NCI-H446 treated with DMSO at 0.1 percent for 48 hours (cell line): ENCODE results near the gene S100A12.

ENCODE experiments used
- DNase-seq: peaks from one replicate; lab custom pipeline; 2025; lab: John Stamatoyannopoulos, UW

Gene S100A12

DNA sequence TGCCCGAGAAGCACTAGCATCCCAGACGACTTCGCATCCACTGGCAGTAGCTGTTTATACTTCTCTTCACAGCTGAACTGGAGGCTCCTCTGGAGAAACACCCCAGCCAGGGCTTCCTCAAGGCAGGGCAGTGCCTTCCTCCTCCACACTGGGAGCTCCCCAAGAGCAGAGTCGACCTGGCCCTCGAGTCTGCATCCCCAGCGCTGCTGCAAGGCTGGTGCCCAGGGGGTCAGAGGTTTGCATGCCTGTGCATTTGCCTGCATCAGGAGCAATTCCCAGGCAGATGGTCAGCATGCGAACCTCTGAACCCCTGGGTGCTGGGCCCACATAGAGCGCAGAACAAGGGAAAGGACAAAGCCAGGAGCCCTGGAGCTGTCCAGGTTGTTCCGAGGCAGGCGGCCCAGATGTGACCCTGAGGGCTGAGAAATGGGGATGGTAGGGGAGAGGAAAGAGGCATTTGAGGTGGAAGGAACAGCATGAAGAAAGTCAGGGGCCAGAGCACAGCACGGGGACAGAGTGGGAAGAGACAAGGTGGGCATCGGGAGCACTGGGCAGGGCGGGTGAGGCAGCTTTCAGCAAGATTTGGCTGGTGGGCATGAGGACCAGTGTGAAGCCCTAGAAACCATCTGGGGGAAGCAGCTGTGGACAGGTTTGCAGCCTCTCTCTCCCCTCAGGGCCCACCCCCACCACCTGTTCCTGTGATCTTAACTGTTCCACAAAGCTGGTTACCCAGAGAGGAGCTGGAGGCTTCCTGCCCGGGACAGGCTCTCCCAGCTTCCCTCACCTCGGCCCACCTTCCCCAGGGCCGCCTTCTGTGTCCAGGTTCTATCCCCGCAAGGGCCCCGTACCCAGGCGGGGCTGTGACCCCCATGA, 21.9 kb upstream of the S100A12 start:
- DNase-seq, result no peak

GRCh38 chr1:153396461-153396860, 21.0 kb upstream of the S100A12 start:
- DNase-seq, result no peak

DNA sequence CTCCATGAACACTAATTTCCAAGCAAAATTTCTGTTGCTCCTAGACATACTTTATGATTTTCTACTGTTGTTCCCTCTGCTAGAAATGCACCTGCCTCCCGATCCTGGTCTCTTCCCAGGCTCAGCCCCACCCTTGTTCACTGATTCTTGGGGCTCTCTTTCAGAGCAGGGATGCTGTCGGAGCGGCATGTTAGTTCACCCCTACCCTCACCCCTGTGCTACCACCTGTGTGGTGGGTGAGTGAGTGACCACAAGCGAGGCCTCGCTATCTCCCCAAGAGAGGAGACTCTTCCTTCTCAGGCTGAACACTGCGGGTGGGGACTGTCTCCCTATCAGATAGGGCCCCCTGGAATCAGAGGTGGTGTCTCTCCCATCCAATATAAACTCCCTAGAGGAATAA, 20.4 kb upstream of the S100A12 start:
- DNase-seq, result no peak

DNA sequence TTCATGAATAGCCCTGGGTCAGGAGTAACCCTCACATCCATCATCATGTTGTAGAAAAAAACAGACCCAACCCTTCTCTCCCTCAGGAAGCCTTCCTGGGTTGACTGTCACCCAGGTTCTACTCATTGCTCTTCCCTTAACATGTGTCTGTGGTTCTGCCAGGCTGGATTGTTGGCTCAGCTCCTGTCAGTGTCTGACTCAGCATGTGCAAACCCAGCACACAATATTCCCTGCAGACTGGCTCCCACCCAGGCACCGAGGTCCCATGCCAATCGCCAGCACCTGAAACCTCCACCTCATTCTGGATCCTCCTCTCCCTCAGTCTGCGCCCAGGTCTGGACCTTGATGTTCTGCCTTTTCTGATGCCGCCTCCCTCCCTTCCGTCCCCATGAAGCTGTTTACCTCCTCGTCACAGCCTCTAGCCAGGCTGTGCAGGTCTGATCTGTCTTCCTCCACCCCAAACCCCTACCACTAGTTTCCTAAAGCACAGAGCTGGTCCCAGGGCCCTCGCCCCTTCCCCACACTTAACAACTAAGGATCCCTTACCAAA, 19.8 kb upstream of the S100A12 start:
- DNase-seq, result no peak

DNA sequence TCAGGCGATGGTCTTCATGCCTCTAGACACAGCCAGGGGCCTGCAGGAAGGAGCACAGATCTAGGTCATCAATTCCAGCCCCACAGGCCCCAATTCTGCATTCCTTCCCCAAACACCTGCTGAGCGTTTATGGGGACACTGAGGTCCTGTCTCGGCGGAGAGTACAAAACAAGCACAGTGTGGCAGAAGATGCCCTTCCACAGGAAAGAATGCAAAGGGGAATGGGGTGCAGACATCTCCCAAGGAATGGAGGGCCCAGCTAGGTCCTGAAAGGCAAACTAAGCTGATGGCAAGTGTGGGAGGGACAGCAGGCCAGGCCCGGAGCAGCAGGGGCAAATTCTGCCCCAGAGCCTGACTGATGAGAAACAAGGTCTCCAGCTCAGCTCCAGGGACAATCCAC, 19.0 kb upstream of the S100A12 start:
- DNase-seq, result no peak

DNA sequence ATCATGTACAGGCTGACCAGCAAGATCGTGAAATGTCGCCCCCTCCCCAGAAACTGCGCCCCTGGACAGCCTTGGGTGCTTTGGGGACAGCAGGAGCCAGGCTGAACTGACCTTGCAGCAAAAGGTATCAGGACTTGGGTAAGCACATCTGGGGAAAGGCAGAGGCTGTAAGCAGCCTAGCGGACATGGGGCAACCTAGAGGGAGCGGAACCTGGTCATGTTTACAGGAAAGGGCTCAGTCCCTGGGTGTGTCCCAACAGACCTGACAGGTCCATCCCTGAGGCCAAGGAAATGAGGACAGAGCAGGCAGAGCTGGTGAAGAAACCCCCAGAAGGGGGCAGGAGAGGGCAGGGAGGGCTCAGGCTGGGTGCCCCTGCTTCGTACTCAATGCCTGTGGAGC, 18.5 kb upstream of the S100A12 start:
- no peak for DNase-seq

DNA sequence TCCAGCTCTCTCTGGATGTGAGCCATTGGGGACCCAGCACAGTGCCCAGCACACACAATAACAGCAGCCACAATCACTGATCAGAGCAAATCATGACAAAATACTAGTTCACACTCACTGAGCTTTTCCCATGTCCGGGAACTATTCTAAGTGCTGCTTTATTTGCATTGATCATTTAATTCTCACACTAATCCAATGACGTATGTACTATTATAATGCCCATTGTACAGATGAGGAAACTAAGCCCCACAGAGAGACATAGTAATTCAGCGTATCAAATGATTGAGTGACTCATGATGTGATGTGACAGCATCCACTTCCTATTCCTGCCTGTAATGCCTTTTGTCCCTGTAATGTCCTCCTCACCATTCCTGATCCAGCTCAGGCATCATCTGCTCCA, 17.4 kb upstream of the S100A12 start:
- no peak for DNase-seq

DNA sequence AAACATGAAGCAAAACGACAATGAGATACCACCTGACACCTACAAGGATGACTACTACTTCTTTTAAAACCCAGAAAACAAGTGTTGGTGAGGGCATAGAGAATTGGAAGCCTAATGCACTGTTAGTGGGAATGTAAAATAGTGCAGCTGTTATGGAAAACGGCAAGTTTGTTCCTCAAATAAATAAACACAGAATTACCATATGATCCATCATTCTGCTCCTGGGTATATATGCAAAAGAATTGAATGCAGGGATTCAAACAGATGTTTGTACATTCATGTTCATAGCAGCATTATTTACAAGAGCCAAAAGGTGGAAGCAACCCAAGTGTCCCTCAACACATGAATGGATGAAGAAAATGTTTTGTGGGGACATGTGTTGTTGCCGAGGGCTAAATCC, 16.8 kb upstream of the S100A12 start:
- no peak for DNase-seq

DNA sequence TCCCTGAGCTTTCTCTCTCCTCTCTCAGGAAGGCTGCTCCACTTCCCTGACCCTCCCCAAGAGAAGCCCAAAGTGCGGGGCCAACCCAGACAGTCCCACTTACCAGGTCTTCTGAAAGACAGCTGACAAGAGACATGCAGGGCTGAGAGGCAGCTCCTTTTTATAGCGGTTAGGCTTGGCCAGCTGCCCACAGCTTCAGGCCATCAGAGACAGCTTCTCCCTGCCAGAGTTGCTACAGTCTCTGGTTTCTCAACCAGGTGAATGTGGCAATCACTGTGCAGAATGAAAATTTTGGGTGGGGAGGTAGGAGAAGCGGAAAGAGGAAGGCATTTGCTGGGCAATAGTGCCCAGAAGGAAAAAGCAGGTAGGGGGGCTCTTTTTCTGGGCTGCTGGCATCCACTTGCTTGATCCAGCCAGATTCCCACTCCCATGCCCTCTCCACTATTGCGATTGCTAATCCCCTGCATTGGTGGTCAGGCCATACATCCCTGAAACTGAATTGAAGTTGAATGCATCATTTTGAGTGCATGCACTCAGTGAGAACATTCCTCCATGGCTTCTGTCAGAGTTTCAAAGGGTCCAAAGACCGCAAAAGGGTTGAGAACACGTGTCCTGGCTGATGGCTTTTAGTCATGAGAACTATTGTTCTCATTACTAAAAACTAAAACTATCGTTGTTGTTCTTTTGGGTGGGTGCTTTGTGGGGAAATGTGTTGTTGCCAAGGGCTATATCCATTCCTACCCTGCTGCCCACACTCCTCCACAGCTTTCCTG, 15.7 kb upstream of the S100A12 start, which contains the start of gene S100A8:
Gene S100A8 (minus strand): TSS at position 136 of the 773 bp plus-strand sequence. CDS start 538 bp downstream, outside the sequence.
- DNase-seq, result no peak

DNA sequence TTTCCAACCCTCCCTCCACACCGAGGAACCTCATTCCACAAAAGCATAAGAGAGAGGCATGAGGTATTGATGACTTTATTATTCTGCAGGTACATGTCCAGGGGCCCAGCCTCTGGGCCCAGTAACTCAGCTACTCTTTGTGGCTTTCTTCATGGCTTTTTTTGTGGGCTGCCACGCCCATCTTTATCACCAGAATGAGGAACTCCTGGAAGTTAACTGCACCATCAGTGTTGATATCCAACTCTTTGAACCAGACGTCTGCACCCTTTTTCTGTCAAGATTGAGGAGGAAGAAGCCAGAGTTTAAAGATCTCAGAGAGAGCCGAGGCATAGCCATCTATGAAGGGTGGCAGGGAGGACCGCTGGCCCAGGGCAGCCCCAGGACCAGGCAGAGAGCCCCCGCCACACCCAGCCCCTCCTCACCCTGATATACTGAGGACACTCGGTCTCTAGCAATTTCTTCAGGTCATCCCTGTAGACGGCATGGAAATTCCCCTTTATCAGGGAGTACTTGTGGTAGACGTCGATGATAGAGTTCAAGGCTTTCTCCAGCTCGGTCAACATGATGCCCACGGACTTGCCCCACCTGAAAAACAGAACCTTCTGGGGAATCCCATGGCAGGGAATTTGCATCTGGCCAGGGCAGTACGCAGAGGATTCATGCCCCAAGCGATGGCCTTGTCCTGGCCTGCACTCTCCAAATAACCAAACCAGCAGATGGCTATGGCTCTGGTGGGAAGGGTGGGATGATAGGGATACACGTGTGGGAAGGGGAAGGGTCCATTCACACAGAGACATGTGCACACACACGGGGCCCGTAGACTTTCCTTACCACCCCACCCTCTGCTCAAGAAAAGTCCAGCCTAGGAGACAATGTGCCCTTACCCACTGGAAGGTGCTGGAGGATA, 14.8 kb upstream of the S100A12 start:
- DNase-seq, result no peak

- no peak for DNase-seq
These were observed 14.0 kb upstream of the S100A12 start for GRCh38 chr1:153389401-153389800.

GRCh38 chr1:153387785-153388184, 12.4 kb upstream of the S100A12 start:
- DNase-seq, result no peak

DNA sequence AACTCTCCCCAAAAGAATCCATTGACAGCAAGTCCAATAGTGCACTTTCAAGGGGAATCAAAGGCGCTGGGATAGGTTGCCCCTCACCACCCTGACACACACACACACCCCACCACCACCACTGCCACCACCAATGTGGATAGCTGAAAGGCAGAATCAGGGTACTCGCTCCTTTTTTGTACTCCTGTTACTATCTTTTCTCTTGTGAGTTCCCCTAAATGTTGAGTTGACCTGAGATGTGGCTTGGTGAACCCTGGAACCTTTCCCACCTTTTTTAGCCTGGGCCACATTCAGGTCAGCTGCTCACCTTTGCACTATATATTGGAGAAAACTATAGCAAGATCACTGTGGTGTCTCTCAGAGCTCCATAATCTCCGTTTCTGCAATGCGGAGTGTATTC, 11.6 kb upstream of the S100A12 start:
- DNase-seq, result no peak

GRCh38 chr1:153386500-153386901, 11.1 kb upstream of the S100A12 start:
- DNase-seq, result no peak

- no peak for DNase-seq
These were observed 9.6 kb upstream of the S100A12 start for GRCh38 chr1:153384958-153385580.

- DNase-seq, result no peak
These were observed 5.3 kb upstream of the S100A12 start for GRCh38 chr1:153380711-153381110.

GRCh38 chr1:153379591-153379990, 4.2 kb upstream of the S100A12 start:
- DNase-seq, result no peak

GRCh38 chr1:153374071-153374470, 1.4 kb downstream of the S100A12 start:
- no peak for DNase-seq

DNA sequence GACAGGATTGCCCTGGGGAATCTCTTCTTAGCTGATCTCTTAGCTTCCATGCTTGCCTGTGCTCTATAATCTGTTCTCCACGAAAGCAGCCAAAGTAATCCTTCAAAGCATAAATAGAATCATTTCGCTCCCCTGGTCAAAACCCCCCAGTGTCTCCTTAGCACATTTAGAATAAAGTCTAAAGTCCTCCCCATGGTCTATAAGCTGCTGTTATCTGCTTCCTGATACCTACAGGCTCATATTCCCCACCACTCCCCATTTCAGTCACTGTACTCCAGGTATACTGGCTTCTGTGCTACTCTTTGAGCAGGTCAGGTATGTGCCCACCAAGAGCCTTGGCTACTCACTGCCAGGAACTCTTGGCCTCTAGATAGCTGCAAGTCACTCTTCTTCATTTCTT, 2.9 kb downstream of the S100A12 start:
- no peak for DNase-seq

- DNase-seq, result no peak
These were observed 4.2 kb downstream of the S100A12 start for GRCh38 chr1:153371231-153371630.

DNA sequence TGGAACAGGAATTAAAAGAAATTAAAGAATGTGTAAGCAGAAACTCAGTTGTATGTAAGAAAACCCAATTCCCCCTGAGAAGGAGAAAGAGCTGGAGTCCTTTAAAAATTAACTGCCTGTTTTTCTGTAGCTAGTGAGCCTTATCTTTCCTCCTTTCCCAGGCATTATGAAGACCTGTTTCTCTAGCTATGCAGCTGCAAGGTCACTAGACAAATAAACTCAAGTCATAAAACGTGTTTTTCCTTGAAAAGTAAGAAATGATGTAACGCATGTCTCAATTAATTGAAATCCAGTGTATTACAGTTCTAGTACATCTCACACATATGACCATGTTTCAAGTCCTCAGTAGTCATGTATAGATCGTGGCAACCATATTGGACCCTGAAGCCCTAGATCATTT, 5.3 kb downstream of the S100A12 start:
- DNase-seq, result no peak
